ENCODE measurements around the gene CAMTA1. TPM values are rescaled to one million over a fixed set of nuclear protein-coding genes. Genes with fewer than 3 reads are reported as not detected.
"Not testable (repeated sequence)": the region's sequence is repeated elsewhere in the genome, so short reads cannot be mapped to it uniquely, and the experiment has no call there.

The CAMTA1 gene
- total and polyA plus RNA-seq, 8 donors, result 13.0 to 54.2 (median 23.6) TPM

DNA sequence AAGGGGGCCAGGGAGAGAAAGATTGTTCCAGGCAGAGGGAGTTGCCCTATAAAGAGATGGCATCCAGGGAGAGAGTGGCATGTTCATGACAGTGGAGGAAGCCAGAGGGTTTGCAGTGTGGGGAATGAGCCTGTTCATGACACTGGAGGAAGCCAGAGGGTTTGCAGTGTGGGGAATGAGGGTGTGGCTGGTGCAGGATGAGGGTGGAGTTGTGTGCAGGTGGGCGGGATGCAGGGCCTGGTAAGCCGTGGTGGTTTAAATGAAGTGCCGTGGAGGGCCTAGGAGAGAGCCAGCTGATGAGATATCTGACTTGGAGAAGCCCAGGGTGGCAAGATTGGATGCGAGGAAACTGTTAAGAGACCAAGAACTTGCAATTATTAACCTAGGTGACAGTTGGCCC is 131.8 kb downstream of the CAMTA1 start:
- TF ChIP-seq, protein P1, sequence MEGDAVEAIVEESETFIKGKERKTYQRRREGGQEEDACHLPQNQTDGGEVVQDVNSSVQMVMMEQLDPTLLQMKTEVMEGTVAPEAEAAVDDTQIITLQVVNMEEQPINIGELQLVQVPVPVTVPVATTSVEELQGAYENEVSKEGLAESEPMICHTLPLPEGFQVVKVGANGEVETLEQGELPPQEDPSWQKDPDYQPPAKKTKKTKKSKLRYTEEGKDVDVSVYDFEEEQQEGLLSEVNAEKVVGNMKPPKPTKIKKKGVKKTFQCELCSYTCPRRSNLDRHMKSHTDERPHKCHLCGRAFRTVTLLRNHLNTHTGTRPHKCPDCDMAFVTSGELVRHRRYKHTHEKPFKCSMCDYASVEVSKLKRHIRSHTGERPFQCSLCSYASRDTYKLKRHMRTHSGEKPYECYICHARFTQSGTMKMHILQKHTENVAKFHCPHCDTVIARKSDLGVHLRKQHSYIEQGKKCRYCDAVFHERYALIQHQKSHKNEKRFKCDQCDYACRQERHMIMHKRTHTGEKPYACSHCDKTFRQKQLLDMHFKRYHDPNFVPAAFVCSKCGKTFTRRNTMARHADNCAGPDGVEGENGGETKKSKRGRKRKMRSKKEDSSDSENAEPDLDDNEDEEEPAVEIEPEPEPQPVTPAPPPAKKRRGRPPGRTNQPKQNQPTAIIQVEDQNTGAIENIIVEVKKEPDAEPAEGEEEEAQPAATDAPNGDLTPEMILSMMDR (IDR thresholded peaks at IDR 0.05), result no peak
- no peak for DNase-seq
- ATAC-seq, result peak in 1 of 4 donors; percentile 30
- H3K27me3 ChIP-seq, result no peaks in the 10 kb centered on the region
- H3K9me3 ChIP-seq, result no peaks in the 10 kb centered on the region
- H3K4me1 ChIP-seq, result no peaks in the 10 kb centered on the region
- no peak for FAIRE-seq
- no peak overlapping the region for H3K27ac ChIP-seq
- no peaks in the 10 kb centered on the region for H3K36me3 ChIP-seq
- H3K4me3 ChIP-seq, result no peak overlapping the region
- intact Hi-C loops (cut with DNase I), result no loop called here
- WGBS, 2 donors, result 82 to 83% methylated on average over 4 of the region's 4 CpGs

GRCh38 chr1:6918186-6918924 is 133.1 kb downstream of the CAMTA1 start:
- Histone ChIP-seq H3K9me3 (no peaks in the 10 kb centered on the region), H3K4me1 (no peaks in the 10 kb centered on the region), H3K36me3 (no peaks in the 10 kb centered on the region), H3K27me3 (no peaks in the 10 kb centered on the region), H3K4me3 (no peak overlapping the region), H3K27ac (no peak overlapping the region)
- intact Hi-C loops (cut with DNase I), result no loop called here
- TF ChIP-seq, protein P1 (IDR thresholded peaks at IDR 0.05), result no peak
- peak in 1 of 4 donors; percentile 41 for ATAC-seq
- 66 to 74% methylated on average over 13 of the region's 13 CpGs for WGBS, 2 donors
- no peak for DNase-seq
- FAIRE-seq, result no peak

DNA sequence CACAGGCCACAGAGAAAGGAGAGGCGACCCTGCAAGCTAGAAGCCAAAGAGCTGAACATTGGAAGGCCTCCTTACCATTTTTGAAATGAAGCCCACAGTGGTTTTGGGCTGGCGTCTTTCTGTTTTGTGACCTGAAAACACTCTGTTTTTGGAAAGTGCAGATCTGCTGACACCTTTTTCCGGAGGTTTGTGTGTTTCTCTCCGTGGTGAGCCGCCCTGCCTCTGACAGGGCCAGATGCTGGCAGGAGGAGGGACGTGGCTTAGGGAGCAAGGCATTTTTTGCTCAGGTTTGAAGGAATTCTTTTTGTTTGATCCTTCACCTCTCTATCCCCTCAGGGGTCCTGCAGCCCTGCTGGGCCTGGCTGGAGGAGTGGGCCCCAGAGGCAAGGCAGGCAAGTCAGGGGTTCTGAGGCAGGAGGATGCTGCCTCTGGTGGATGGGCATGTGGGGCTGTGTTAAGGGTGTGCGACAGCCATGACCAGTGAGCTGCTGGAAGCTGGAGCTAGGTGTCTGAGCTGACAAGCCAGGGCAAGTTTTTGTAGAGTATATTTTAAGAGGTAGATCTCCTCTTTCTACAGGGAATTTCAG is 133.8 kb downstream of the CAMTA1 start:
- no peak for DNase-seq
- no peak overlapping the region for H3K27ac ChIP-seq
- H3K4me3 ChIP-seq, result no peak overlapping the region
- no peaks in the 10 kb centered on the region for H3K27me3 ChIP-seq
- H3K36me3 ChIP-seq, result no peaks in the 10 kb centered on the region
- WGBS, 2 donors, result 88 to 91% methylated on average over 7 of the region's 7 CpGs
- no peaks in the 10 kb centered on the region for H3K9me3 ChIP-seq
- no peak for FAIRE-seq
- intact Hi-C loops (cut with DNase I), result no loop called here
- no peak for ATAC-seq
- TF ChIP-seq, protein P1 (IDR thresholded peaks at IDR 0.05), result no peak
- H3K4me1 ChIP-seq, result no peaks in the 10 kb centered on the region

- H3K36me3 ChIP-seq; H3K4me1 ChIP-seq; H3K27me3 ChIP-seq; FAIRE-seq; DNase-seq; H3K9me3 ChIP-seq; H3K27ac ChIP-seq; intact Hi-C loops (cut with DNase I); H3K4me3 ChIP-seq; ATAC-seq: not testable (repeated sequence)
- 96% methylated on average over 5 of the region's 5 CpGs for WGBS, 2 donors
These were observed 136.3 kb downstream of the CAMTA1 start for GRCh38 chr1:6921506-6921905.

DNA sequence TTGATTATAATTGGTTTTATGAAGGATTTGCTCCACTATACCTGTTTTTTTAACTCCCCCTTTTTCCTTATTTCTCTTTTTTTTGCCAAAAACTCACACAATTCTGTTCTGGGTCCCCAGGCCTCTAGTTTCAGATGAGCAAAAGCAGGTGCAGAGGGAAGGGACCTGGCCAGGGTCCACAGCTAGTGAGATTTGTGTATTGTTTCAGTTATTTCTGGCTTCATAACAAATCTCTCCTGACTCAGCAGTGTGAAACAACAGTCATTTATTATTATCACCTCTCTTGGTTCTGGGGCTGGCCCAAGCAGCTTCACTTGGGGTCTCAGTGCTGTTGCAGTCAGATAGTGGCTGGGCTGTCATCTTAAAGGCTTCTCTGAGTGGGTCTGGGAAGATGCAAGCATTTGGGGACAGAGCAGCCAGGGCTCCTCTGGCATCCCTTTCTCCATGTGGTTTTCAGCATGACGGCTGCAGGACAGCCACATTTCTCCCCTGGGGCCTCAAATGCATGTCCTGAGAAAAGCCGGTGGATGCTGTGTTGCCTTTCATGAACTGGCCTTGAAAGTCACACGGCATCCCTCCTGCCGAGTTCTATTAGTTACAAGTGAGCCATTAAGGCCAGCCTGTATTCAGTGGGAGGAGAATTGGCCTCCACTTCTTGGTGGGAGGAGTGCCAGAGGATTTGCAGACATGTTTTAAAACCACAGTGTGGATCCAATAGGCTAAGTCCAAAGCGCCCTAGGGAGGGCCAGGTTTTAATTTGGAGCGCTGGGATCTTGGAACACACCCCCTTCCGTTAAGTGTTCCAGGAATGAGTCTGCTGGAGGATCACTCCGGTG is 137.1 kb downstream of the CAMTA1 start:
- FAIRE-seq, result peak; percentile 56
- Histone ChIP-seq H3K27me3 (no peaks in the 10 kb centered on the region), H3K4me3 (no peak overlapping the region), H3K4me1 (no peaks in the 10 kb centered on the region), H3K9me3 (no peaks in the 10 kb centered on the region), H3K27ac (peak overlapping the region in 3 of 4 donors; percentile 7 to 68 (median 23)), H3K36me3 (no peaks in the 10 kb centered on the region)
- DNase-seq, result peak in 4 of 6 donors; percentile 43 to 68 (median 58)
- intact Hi-C loops (cut with DNase I), result no loop called here
- TF ChIP-seq, protein P1 (IDR thresholded peaks at IDR 0.05), result no peak
- WGBS, 2 donors, result 32 to 33% methylated on average over 8 of the region's 8 CpGs
- ATAC-seq, result peak; percentile 79 to 88 (median 85)
